ENCODE results near the gene ENG.

ENG gene

GRCh38 chr9:127814619-127815511 is 39.6 kb downstream of the ENG start:
- no peak for DNase-seq (ENCODE audit: low spot score)

- DNase-seq (ENCODE audit: low spot score) = no peak
Observed at GRCh38 chr9:127813686-127814226, 40.7 kb downstream of the ENG start.

- DNase-seq (ENCODE audit: low spot score) = no peak
Observed at GRCh38 chr9:127812936-127813675, 41.4 kb downstream of the ENG start.

- DNase-seq (ENCODE audit: low spot score) = no peak
Observed at GRCh38 chr9:127812011-127812410, 42.4 kb downstream of the ENG start.

GRCh38 chr9:127810378-127811187 is 43.9 kb downstream of the ENG start:
- DNase-seq (ENCODE audit: low spot score) = no peak

GRCh38 chr9:127809540-127810377 is 44.7 kb downstream of the ENG start:
- DNase-seq (ENCODE audit: low spot score) = no peak

GRCh38 chr9:127809002-127809539 is 45.4 kb downstream of the ENG start:
- no peak for DNase-seq (ENCODE audit: low spot score)

- no peak for DNase-seq (ENCODE audit: low spot score)
Observed at GRCh38 chr9:127808347-127809001, 46.0 kb downstream of the ENG start.

GRCh38 chr9:127806871-127807270 is 47.6 kb downstream of the ENG start:
- no peak for DNase-seq (ENCODE audit: low spot score)

GRCh38 chr9:127805620-127806019 is 48.8 kb downstream of the ENG start:
- peak; percentile 89 for DNase-seq (ENCODE audit: low spot score)

- no peak for DNase-seq (ENCODE audit: low spot score)
Observed at GRCh38 chr9:127803507-127804352, 50.7 kb downstream of the ENG start.

GRCh38 chr9:127802576-127803443 is 51.6 kb downstream of the ENG start, which contains the start of gene FPGS:
TSS of gene FPGS (plus strand) at chr9:127802882. CDS start at chr9:127802925, 43 bp downstream.
- DNase-seq (ENCODE audit: low spot score) = peak; percentile 97

GRCh38 chr9:127801955-127802575 is 52.4 kb downstream of the ENG start:
- DNase-seq (ENCODE audit: low spot score) = no peak

GRCh38 chr9:127796852-127797370 is 57.5 kb downstream of the ENG start:
- no peak for DNase-seq (ENCODE audit: low spot score)

- DNase-seq (ENCODE audit: low spot score) = no peak
Observed at GRCh38 chr9:127796225-127796813, 58.1 kb downstream of the ENG start.

- no peak for DNase-seq (ENCODE audit: low spot score)
Observed at GRCh38 chr9:127794001-127794791, 60.3 kb downstream of the ENG start.

Measured in HuH-7 (cell line).